ENCODE results near the gene PCMT1. TPM values are rescaled to one million over a fixed set of nuclear protein-coding genes. Genes with fewer than 3 reads are reported as not detected.

The PCMT1 gene
- total and polyA plus RNA-seq, 10 of the 15 experiments (the other 5 are each of a cell fraction or from before 2014, with no cell fraction given), result 48.5 to 126 (median 81.2) TPM

DNA sequence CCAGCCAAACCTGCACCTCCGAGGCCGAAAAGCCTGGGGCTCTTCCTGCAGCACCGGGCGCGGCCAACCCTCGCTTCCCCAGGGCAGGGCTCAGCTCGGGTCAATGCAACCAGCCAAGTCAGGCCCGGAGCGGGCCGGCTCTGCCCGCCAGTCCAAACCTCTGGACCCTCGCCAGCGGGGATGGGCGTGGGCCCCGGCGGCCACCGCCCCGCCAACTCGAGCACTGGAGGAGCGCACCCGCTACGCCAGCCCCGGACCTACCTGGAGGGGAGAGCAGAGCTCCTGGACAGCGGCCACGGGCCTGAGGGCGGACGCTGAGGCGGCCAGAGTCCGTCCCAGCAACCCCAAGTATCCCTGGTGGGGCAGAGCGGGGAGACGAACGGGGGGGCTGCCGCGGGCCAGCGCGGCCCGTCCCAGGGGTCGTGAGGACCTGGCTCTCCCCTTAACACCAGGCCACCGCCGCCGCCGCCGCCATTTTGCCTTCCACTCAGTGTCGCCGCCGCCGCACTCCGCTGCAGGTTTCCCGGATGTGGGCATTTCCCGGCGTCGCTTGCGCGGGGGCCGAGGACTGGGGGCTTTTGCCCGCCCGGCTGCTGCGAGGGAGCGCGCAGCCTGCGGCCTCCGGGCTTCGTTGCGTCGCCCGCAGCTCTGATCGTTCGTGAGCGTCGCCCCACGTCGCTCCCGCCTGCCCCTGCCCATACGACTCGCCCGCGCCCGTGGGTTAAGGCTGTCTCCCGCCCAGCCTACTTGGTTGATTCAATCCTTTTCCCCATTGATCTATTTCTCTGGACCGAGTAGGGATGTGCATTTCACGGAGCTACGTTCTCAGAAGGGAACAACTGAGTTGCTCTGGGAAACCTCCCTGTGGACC, 31.7 kb upstream of the PCMT1 start, which contains the start of gene LATS1 (continued):
- TF ChIP-seq RBBP5 (conservative IDR thresholded peaks at IDR 0.05), result no peak
- no peak for TF ChIP-seq YBX1 (IDR thresholded peaks at IDR 0.05)
- TF ChIP-seq POLR2A (IDR thresholded peaks at IDR 0.05; ENCODE audit: low read depth, low read length), result peak; percentile 98
- no peak for TF ChIP-seq CHD4 (IDR thresholded peaks at IDR 0.05)
- peak; percentile 44 for TF ChIP-seq SIX5 (IDR thresholded peaks at IDR 0.05; ENCODE audit: low read depth, low read length, severe bottlenecking)
- TF ChIP-seq NRF1 (conservative IDR thresholded peaks at IDR 0.05; ENCODE audit: low read depth, low read length), result no peak
- TF ChIP-seq POU2F2 (IDR thresholded peaks at IDR 0.05; ENCODE audit: borderline replicate concordance, low read depth, low read length), result peak; percentile 87
- no peak for TF ChIP-seq RFX5 (IDR thresholded peaks at IDR 0.05; ENCODE audit: low read depth, low read length)
- TF ChIP-seq CHD2 (IDR thresholded peaks at IDR 0.05; ENCODE audit: borderline replicate concordance, low read depth, low read length), result no peak; the same call in 1 of the 2 replicates
- TF ChIP-seq STAT1 (conservative IDR thresholded peaks at IDR 0.05), result no peak; the same call in 1 of the 2 replicates
- TF ChIP-seq ZNF384 (IDR thresholded peaks at IDR 0.05; ENCODE audit: borderline replicate concordance, low read depth, low read length), result no peak
- TF ChIP-seq CEBPZ (IDR thresholded peaks at IDR 0.05; ENCODE audit: low read depth, low read length), result no peak
